ENCODE measurements around the gene PSMD10.

Gene PSMD10

DNA sequence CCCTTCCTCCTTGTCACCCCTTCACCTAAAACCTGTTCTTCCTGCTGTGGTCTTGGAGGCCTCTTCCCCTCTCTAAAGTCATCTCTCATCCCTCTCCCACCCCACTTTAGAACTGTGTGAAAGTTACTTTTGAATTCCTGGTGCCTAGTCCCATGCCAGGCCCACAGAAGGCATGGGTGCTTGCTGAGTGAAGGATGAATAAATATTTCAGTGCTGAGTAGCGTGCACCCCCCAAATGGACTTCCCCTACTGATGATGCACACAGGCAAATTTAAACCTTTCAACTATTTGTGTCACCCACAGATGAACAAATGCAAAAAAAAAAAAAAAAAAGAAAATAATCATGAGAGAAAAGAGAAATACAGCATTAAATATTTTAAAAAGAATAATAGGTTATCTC is 19.8 kb downstream of the PSMD10 start:
- DNase-seq (ENCODE audit: low read depth): no peak

DNA sequence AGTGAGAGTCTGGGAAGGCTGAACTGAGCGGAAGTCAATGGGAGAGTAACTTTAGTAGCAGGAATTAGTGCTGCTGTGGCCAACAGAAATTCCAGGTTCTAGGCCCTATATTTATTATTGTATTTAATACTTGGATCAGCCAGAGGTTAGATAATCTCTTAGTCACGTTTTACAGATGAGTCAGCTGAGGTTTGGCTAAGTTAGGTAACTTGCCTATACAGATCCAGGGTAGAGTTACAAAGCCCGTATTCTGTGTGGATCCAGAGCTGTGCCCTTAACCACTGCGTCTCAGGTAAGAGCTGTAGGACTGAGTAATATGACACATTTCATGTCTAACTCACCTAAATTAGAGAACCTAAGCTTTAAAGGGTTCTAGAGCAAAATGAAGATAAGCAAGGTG is 20.5 kb downstream of the PSMD10 start:
- DNase-seq (ENCODE audit: low read depth): no peak

DNA sequence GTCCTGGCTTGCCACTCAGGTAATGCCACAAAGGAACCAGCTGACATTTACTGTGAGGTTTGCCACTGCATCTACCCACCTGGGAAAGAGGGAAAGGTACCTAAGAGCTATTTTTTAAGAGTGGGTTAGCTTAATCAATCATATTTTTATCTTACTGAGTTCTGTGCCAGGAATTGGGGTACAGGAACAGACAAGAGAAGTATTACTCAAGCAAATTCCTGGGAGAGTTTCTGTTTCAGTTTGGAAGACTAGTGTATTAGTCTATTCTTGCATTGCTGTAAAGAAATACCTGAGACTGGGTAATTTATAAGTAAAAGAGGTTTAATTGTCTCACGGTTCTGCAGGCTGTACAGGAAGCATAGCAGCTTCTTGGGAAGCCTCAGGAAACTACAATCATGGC is 23.2 kb downstream of the PSMD10 start:
- no peak for DNase-seq (ENCODE audit: low read depth)

DNA sequence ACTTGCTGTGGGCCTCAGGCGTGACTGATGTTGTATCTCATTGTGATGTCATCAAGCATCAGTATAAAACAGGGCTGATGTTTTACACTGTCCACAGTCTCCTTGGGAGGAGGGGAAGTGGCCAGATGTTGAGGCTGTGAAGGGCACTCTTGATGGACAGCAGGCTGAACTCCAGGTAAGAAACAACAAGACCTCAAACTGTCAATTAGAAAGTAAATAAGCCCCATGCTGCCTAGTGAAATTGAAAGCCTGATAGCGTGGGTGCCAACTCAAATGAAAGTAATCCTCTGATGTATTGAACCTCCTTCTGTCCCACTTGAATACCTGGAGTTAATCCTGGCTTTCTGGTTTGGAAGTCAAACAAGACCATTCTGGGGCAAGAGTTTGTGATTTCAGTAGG is 26.7 kb downstream of the PSMD10 start:
- no peak for DNase-seq (ENCODE audit: low read depth)

DNA sequence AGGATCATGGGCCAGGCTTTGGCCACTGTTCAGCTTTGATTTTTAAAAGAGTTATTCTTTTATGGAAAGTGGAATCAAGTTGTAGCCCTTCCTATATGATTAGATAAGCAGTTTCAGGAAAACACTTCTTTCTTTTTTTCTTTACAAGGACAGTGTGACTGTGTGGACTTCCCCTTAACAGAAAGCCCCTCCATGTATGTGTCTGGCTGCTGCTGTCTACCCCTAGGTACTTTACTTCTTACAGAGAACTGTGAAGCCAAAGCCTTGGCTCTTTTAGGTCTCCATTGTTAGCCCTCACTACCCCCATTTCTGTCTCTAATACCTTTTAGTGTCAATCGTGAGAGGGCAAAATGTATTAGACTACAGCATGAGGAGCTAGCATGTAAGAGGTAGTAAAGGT is 27.3 kb downstream of the PSMD10 start:
- no peak for DNase-seq (ENCODE audit: low read depth)

DNA sequence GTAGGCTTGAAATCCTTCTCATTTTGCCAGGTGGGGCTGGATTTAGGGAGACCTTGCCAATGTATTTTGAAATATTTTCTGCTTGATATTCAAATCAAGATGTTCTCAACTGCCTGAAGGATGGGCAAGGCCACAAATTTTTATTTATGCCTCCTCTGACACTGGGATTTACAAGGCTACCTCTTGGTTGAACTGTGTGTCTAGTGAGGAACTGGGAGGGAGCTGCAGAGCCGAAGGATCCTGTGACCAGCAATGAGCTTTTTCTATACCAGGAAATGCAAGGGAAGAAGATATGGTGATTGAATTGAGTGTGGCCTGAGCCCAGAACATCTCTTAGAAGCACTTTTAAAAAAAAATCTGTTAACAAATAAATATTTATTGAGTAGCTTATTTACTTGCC is 31.5 kb downstream of the PSMD10 start:
- no peak for DNase-seq (ENCODE audit: low read depth)

DNA sequence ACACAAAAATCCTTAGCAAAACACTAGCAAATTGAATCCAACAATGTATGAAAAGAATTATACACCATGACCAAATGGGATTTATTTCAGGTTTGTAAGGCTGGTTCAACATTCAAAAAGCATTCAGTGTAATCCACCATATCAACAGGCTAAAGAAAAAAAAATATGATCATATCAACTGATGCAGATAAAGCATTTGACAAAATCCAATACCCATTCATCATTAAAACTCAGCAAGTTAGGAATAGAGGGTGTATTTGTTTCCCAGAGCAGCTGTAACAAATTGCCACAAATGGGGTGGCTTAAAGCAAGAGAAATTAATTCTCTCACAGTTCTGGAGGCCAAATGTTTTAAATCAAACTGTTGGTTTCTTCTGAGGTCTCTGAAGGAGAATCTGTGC is 35.8 kb downstream of the PSMD10 start:
- no peak for DNase-seq (ENCODE audit: low read depth)

DNA sequence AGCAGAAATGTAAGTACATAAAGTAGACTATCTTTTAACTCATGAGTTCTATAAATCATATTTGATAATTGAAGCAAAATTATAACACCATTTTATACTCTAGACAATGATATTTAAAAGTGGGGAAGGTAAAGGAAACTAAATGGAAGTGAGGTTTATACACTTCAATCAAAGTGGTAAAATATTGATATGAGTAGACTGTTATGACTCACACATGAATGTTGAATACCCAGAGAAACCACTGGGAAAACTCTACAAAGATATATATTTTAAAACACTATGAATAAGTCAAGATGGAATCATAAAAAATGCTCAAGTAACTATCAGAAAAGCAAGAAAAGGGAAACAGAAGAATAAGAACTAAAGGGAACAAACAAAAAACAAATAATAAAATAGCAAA is 38.1 kb downstream of the PSMD10 start:
- DNase-seq (ENCODE audit: low read depth): no peak

DNA sequence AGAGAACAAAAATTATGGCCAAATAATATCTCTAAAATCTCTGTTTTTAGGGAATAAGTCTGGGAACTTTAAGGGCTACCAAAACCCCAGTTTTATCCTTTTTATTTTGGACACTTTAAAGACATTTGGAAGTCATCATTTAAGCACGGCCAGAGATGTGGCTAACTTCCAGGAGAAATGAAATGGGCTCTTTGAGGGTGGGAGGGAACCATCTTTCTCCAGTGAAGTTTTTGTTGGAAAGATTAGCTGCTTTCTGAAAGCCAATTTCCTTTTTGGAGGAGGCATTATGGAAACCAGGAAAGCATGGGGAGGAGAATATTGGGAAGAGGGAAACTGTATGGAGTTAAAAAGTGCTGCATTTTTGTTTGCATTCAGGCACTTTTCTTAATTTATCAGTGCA is 41.7 kb downstream of the PSMD10 start:
- no peak for DNase-seq (ENCODE audit: low read depth)

DNA sequence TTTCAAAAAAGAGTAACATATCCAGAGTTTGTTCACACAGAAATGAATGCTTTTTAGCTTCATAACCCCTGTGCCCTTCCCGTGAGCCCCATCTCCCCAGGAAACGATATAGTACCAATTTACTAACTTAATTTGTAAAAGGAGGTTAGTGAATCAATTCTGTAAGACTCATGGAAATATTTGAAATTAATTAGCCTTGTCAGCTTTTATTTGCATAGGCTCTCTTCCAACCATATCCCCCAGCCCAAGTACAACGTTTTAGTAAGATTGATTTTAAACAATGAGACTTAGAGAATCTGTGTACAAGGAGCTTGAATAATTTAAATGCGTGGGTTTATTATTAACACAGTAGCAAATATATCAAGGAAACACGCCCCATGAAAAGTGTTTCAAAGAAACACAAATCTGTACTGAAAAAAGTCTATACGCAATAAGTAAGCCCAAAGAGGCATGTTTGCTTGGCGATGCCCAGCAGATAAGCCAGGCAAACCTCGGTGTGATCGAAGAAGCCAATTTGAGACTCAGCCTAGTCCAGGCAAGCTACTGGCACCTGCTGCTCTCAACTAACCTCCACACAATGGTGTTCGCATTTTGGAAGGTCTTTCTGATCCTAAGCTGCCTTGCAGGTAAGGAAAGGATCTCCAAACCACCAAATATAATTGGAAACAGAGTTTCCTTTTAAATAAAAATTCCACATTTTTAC is 46.6 kb downstream of the PSMD10 start, which contains the start of gene VSIG1:
TSS of gene VSIG1 (plus strand) at position 512 of the 703 bp plus-strand sequence. CDS start at position 578, 66 bp downstream.
- DNase-seq (ENCODE audit: low read depth): no peak

DNA sequence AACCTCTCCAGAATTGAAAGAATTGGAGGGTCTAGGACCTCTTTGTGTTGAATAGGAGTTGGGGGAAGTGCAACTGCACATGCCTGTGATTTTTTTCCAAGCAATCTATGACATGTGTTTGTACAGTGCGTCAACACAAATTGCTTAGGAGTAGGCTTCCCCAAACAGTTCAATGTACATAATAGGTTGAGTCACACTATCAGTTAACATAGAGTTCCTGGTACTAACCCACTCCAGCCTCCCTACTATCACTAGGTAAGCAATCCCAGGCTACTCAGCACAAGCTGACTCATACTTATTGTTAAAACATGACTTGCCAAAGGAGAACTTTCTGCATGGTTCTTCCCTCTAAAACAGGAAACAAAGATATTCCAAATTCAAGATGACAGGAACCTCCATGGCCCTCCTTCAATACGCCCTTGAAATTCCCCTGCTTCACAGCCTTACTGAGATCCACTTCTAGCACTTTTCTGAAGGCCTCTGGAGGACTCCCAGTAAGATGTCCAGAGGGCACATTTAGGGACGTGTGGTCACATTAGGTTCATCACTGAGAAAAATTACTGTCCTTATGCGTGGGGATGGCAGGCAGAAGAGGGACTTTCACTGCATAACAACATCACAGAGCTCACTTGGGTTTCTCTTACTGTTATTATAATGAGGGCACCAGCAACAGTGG is 54.9 kb downstream of the PSMD10 start:
- peak; percentile 67 for DNase-seq (ENCODE audit: low read depth)

DNA sequence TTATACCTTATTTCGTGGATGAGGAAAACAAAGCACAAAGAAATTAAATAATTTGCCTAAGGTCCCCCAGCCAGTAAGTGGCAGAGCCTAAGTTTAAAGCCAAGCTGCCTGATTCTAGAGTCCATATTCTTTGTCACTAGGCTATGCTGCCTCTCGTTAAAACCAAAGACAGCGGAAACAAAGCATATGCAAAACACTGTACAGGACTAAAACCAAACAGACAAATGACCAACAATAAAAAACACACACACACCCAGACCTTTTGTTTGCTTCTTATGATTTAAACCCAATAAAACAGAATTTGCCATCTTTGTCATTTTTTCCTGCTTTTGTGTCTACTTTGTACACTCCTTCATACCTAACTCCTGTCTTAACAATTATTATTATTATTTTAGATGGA is 56.6 kb downstream of the PSMD10 start:
- DNase-seq (ENCODE audit: low read depth): no peak

Data from non-pigmented ciliary epithelial cell (primary cell).